A549 treated with dexamethasone at 1 μM for 4 hours (cell line): ENCODE data around the gene ELF2. TPM values are rescaled to one million over a fixed set of nuclear protein-coding genes. Genes with fewer than 3 reads are reported as not detected.

Experiments
- total RNA-seq: library from RNA; stranded (reverse); fragments of 200-300 nt; extraction: Qiagen RNA extraction; gene quantifications from 5 replicates; pipeline ENCODE4 v1.2.3, GENCODE V29; 2022

ELF2 gene
- total RNA-seq = 10.0 to 14.0 TPM (median 13.0 TPM) in 5 replicates

DNA sequence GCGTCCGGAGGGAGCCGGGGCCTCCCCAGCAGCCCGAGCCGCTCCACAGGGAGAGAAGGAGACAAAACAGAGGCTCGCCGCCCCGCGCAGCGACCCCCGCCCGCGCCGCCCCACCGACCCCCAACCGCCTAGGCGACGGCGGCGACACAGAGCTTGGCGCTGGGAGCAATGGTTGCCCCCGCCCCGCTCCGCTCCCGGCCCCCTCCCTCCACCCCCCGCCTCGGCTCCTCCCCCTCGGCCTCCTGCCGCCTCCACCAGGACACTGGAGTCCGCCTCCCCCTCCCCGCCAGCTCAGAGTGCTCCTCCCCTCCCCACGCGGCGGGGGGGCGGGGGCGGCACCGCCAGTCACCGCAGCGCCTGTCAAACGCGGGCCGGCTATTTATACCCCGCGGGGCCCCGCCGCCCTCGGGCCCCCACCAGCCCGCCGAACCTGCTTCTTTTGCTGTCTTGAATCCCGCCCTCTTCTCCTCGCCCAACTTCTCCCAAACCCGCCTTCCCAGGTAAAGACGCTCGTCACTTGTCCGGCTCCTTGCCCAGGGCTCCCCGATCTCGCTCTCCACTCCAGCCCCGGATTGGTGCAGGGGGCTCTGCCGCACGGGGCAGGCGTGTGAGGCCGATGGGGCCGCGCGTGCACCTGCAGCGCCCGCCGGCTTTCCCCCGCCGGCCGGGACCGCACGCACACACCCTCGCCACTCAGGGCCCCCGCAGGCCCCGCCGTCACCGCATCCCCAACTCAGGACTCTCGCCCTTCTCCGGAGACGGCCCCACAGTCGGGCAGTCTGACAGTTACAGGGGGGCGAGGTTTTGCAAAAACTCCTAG is at the start of gene ELF2:
ELF2 (minus strand) TSS at position 170 of the 820 bp plus-strand sequence. CDS start 39,517 bp downstream, outside the sequence.

DNA sequence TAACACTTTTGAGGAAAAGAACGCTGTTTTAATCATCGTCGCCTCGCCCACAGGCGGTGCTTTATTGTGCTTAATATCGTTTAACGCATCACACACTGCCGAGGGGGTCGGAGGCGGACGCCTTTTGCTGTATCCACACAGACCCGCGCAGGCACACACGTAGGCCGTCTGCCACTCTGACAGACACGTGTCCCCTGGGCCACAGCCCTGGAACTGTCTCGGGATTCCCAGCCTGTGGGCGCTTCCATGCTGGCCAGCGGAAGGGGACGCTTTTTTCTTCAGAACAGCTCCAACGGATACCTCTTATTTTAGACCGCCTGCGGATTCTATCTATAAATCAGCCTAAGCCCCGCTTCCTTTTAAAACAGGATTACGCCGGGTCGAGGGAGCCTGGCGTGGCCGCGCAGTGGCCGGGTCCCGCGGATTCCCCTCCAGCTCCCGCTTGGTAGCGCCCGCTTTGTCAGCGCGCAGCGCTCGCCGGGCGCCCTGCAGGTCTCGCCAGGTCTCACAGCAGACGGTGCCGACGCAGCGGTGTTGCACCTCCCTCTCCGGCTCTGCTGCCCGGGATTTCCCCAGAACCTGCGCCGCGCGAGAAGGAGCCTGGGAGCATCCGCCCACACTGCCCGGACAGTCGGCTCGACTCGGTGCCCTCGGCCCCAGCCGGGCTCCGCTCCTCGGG is 161.6 kb downstream of the ELF2 start, which contains the start of gene NOCT:
NOCT (plus strand) TSS at position 513 of the 679 bp plus-strand sequence. CDS start 201 bp downstream, outside the sequence.

Other genes with a start within 250 kb of the ELF2 start
- gene NOCT, start 161.4 kb downstream of the ELF2 start, total RNA-seq = 7.4 to 8.5 TPM (median 8.3 TPM) in 5 replicates
- gene MGARP, start 103.0 kb upstream of the ELF2 start, total RNA-seq = 0.34 to 0.69 TPM (median 0.59 TPM) in 5 replicates
- 23.9 to 36.4 TPM (median 32.0 TPM) in 5 replicates for gene NAA15, start 124.3 kb upstream of the ELF2 start, total RNA-seq
- 74.8 to 88.5 TPM (median 77.0 TPM) in 5 replicates for gene NDUFC1, start 125.3 kb upstream of the ELF2 start, total RNA-seq